Endothelial cell of umbilical vein (primary cell): ENCODE results near the gene PDLIM4. TPM values are rescaled to one million over a fixed set of nuclear protein-coding genes. Genes with fewer than 3 reads are reported as not detected.

ENCODE experiments used
- BruUV-seq: library from RNA; stranded (reverse); fragments of 400-500 nt; replicated peaks from 2 replicates; lab custom pipeline; 2021; lab: Mats Ljungman, UMichigan
- CTCF ChIA-PET: fragments of 300-600, 350-600 bp; sonication (Branson Sonifier 250); formaldehyde crosslinking; loops from one replicate; lab custom pipeline; 2021; ENCODE audit warnings: antibody characterized with exemption, inconsistent platforms; lab: Charles Lee
- POLR2A ChIA-PET: fragments of 300-600, 350-600 bp; sonication (Branson Sonifier 250); formaldehyde crosslinking; loops from one replicate; lab custom pipeline; 2021; ENCODE audit warnings: antibody characterized with exemption, inconsistent platforms; lab: Charles Lee
- DNase-seq: peaks from one replicate; pipeline ENCODE4 v3.0.0-alpha.2; 2011; ENCODE audit warnings: low read depth, low spot score
- FAIRE-seq: peaks from 2 replicates; lab custom pipeline; 2011; peaks lifted over from hg19 to GRCh38; lab: Jason Lieb, UNC
- H2AFZ ChIP-seq: 2 replicates; pipeline ENCODE4 v1.6.0; 2012; ENCODE audit warnings: low read depth, low read length, control low read depth, inconsistent platforms
- H3K27ac ChIP-seq: 2 replicates; pipeline ENCODE4 v1.5.1; 2011; ENCODE audit warnings: low read depth, mild to moderate bottlenecking, control low read depth, low read length, moderate library complexity; ENCODE audit not compliant: insufficient read depth
- H3K27me3 ChIP-seq, 2 experiments: 2 replicates each; pipeline versions ENCODE4 v1.6.0 to v1.6.1; 2011; ENCODE audit warnings: low read length in 2 of 2, mixed read lengths in 1 of 2; ENCODE audit not compliant: control insufficient read depth in 2 of 2, insufficient read depth in 2 of 2
- H3K36me3 ChIP-seq, 2 experiments: 2 replicates in 1 of 2; 3 replicates in 1 of 2; pipeline ENCODE4 v1.5.1; 2011; ENCODE audit warnings: low read length in 2 of 2, mild to moderate bottlenecking in 1 of 2, moderate library complexity in 1 of 2; ENCODE audit not compliant: control insufficient read depth in 2 of 2, insufficient read depth in 2 of 2; ENCODE audit errors: extremely low read depth in 1 of 2
- H3K4me1 ChIP-seq: 3 replicates; pipeline ENCODE4 v1.5.1; 2011; ENCODE audit warnings: mild to moderate bottlenecking, low read length; ENCODE audit not compliant: control insufficient read depth, insufficient read depth; ENCODE audit errors: extremely low read depth
- H3K4me2 ChIP-seq: 2 replicates; pipeline ENCODE4 v1.6.1; 2011; ENCODE audit warnings: low read length, control low read depth, mixed read lengths; ENCODE audit not compliant: insufficient read depth
- H3K4me3 ChIP-seq, 3 experiments: fragments of 200-600 bp in 1 of 3; sonication (generic), shearing (Covaris generic) in 1 of 3; replicated peaks in 1 of 3; 2 replicates each; pipeline ENCODE4 v1.5.1; 2011 to 2016; ENCODE audit warnings: control low read depth in 3 of 3, low read length in 3 of 3, mild to moderate bottlenecking in 2 of 3, inconsistent platforms in 1 of 3, low read depth in 1 of 3, moderate library complexity in 1 of 3; ENCODE audit not compliant: insufficient read depth in 1 of 3
- H3K79me2 ChIP-seq: 2 replicates; pipeline ENCODE4 v1.6.0; 2012; ENCODE audit warnings: low read length, inconsistent platforms; ENCODE audit not compliant: control insufficient read depth, insufficient read depth
- H3K9ac ChIP-seq: replicated peaks from 2 replicates; pipeline ENCODE3; 2011; ENCODE audit warnings: low read length, control low read depth; ENCODE audit not compliant: insufficient read depth; ENCODE audit errors: extremely low read depth
- H3K9me1 ChIP-seq: replicated peaks from 3 replicates; pipeline ENCODE4 v1.6.0; 2011; ENCODE audit warnings: mild to moderate bottlenecking, low read length; ENCODE audit not compliant: control insufficient read depth, insufficient read depth; ENCODE audit errors: extremely low read depth
- H3K9me3 ChIP-seq: replicated peaks from 2 replicates; pipeline ENCODE4 v1.5.1; 2012; ENCODE audit warnings: low read length, inconsistent platforms; ENCODE audit not compliant: control insufficient read depth, insufficient read depth
- H4K20me1 ChIP-seq: replicated peaks from 2 replicates; pipeline ENCODE3; 2011; ENCODE audit warnings: mild to moderate bottlenecking, low read length; ENCODE audit not compliant: control insufficient read depth, insufficient read depth; ENCODE audit errors: extremely low read depth
- EZH2 ChIP-seq: IDR thresholded peaks from 2 replicates; pipeline ENCODE4 v1.6.1; 2012; ENCODE audit warnings: borderline replicate concordance, low read depth, mild to moderate bottlenecking, moderate library complexity, low read length, inconsistent platforms; ENCODE audit not compliant: severe bottlenecking
- FOS ChIP-seq: IDR thresholded peaks from 2 replicates; pipeline ENCODE4 v1.6.1; 2011; ENCODE audit warnings: mild to moderate bottlenecking, low read length, moderate library complexity, borderline replicate concordance; ENCODE audit not compliant: insufficient read depth
- GATA2 ChIP-seq: IDR thresholded peaks from 2 replicates; pipeline ENCODE4 v1.7.0; 2011; ENCODE audit warnings: low read depth, mild to moderate bottlenecking, moderate library complexity, mixed read lengths, low read length; ENCODE audit not compliant: insufficient read length, insufficient read depth
- JUN ChIP-seq: IDR thresholded peaks from 2 replicates; pipeline ENCODE4 v1.6.1; 2011; ENCODE audit warnings: borderline replicate concordance, low read depth; ENCODE audit not compliant: insufficient read length, insufficient read depth
- MYC ChIP-seq: IDR thresholded peaks from one replicate; pipeline ENCODE4 v1.6.1; 2011; ENCODE audit warnings: mild to moderate bottlenecking, low read depth, low read length
- POLR2A ChIP-seq: IDR thresholded peaks from 2 replicates; pipeline ENCODE4 v1.6.1; 2012; ENCODE audit warnings: low read depth, mild to moderate bottlenecking, control low read depth, low read length
- POLR2AphosphoS5 ChIP-seq: IDR thresholded peaks from 2 replicates; pipeline ENCODE4 v1.6.1; 2012; ENCODE audit warnings: low read depth, mild to moderate bottlenecking, control low read depth, low read length, moderate library complexity; ENCODE audit not compliant: insufficient read depth
- dilution Hi-C: fragments of 300-500 bp; cut with MboI; formaldehyde crosslinking; loops from one replicate; pipeline ENCODE4 v1.15.0; 2019; ENCODE audit warnings: low sequenced_read_pairs; ENCODE audit not compliant: extremely low pct_ligation_motif_present
- intact Hi-C: fragments of 100-400 bp; cut with micrococcal nuclease; formaldehyde crosslinking; loops from one replicate; pipeline ENCODE4 v1.10.0; 2022
- polyA plus RNA-seq, 4 experiments: library from polyadenylated mRNA; depleted of rRNA in 3 of 4; stranded (reverse) in 3 of 4; unstranded in 1 of 4; fragments of >200 nt; gene quantifications; 2 replicates each; pipeline versions ENCODE4 v1.2.1 to v1.2.3, GENCODE V29; 2011 to 2012; ENCODE audit warnings: missing spikeins in 1 of 4
- total RNA-seq: library from RNA; stranded (reverse); gene quantifications from 2 replicates; pipeline ENCODE4 v1.2.3, GENCODE V29; 2021
- TF ChIP-seq, protein P1 (sequence below): IDR thresholded peaks from 2 replicates; pipeline ENCODE4 v1.6.1; 2011; ENCODE audit not compliant: insufficient read depth, insufficient read length
- TF ChIP-seq, protein P2 (sequence below), 2 donors: IDR thresholded peaks; 1 replicate in 1 of 2; 2 replicates in 1 of 2; pipeline ENCODE4 v1.5.1; 2011; ENCODE audit warnings: low read length in 2 of 2, mild to moderate bottlenecking in 2 of 2, moderate library complexity in 2 of 2, control low read depth in 1 of 2, inconsistent platforms in 1 of 2, low read depth in 1 of 2; ENCODE audit not compliant: insufficient read depth in 1 of 2; ENCODE audit errors: extremely low read depth in 1 of 2

The PDLIM4 gene
- total and polyA plus RNA-seq, 2 donors (not counting 3 experiments of a cell fraction or from before 2014, with no cell fraction given) = 65.7 to 112 TPM

DNA sequence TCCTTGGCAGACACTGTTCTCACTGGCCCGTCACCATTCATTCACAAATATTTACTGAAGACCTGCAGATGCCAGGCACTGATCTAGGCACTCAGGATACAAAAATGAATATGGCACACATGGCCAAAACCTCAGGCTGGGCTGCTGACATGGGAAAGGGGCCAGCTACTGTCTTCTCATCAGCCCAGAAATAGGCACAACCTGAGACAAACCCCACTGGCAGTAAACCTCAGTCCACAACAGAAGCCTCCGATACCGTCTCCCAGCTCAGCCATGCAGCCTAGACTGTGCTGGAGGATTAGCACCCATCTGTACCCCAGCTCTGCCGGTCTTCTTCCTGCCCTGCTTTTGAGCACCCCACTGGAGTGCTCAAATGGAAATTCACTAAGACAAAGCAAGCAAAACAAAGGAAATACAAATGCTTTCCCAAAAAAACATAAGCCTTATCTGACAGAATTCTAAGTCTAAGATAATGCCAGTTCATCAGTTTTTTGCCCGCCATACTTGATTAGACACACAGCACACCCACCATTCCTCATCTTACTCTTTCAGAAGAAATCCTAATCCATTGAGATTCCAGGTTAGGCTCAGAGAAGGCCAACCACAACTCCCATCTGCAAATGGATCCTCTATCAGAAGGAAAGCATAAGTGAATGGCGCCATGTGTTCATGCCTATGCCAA, 38.1 kb upstream of the PDLIM4 start:
- ChIA-PET CTCF (interaction anchor here (1.2 kb wide), 1 partner anchor 19 kb away, joined by 6 read pairs; no protein-coding TSS in a partner anchor), POLR2A (no interaction called here)
- H3K27me3 ChIP-seq = no peaks in the 10 kb centered on the region
- intact Hi-C loops (no loop called here), dilution Hi-C loops (no loop called here)
- H3K4me2 ChIP-seq = no peak overlapping the region
- FAIRE-seq (no peak), DNase-seq (no peak)
- peaks cover 5% of the 10 kb centered on the region for H3K4me1 ChIP-seq
- H3K27ac ChIP-seq = no peak overlapping the region
- H3K4me3 ChIP-seq = no peak overlapping the region
- no peaks in the 10 kb centered on the region for H3K9me3 ChIP-seq
- H3K9ac ChIP-seq = no peak overlapping the region
- no peak overlapping the region for H2AFZ ChIP-seq
- H4K20me1 ChIP-seq = no peaks in the 10 kb centered on the region
- H3K9me1 ChIP-seq = no peaks in the 10 kb centered on the region
- peaks cover 3 to 4% of the 10 kb centered on the region in 2 experiments for H3K36me3 ChIP-seq
- BruUV-seq = no TSS peak
- H3K79me2 ChIP-seq = no peaks in the 10 kb centered on the region
- TF ChIP-seq GATA2 (no peak), POLR2A (no peak), JUN (no peak), EZH2 (no peak), FOS (no peak), MYC (no peak), POLR2AphosphoS5 (no peak)
- TF ChIP-seq, protein P1, sequence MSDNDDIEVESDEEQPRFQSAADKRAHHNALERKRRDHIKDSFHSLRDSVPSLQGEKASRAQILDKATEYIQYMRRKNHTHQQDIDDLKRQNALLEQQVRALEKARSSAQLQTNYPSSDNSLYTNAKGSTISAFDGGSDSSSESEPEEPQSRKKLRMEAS = no peak
- TF ChIP-seq, protein P2, sequence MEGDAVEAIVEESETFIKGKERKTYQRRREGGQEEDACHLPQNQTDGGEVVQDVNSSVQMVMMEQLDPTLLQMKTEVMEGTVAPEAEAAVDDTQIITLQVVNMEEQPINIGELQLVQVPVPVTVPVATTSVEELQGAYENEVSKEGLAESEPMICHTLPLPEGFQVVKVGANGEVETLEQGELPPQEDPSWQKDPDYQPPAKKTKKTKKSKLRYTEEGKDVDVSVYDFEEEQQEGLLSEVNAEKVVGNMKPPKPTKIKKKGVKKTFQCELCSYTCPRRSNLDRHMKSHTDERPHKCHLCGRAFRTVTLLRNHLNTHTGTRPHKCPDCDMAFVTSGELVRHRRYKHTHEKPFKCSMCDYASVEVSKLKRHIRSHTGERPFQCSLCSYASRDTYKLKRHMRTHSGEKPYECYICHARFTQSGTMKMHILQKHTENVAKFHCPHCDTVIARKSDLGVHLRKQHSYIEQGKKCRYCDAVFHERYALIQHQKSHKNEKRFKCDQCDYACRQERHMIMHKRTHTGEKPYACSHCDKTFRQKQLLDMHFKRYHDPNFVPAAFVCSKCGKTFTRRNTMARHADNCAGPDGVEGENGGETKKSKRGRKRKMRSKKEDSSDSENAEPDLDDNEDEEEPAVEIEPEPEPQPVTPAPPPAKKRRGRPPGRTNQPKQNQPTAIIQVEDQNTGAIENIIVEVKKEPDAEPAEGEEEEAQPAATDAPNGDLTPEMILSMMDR (IDR thresholded peaks at IDR 0.05; ENCODE audit: extremely low read depth in 1 of 2, insufficient read depth in 1 of 2, low read depth in 1 of 2, low read length in 2 of 2) = no peak
